ENCODE data around the gene LARP4.

The LARP4 gene

GRCh38 chr12:50483488-50483887, 82.8 kb downstream of the LARP4 start:
- Histone ChIP-seq H3K27ac (ENCODE audit: extremely low read depth, low read depth, low read length) (no peak overlapping the region), H3K36me3 (ENCODE audit: control insufficient read depth in 2 of 2, insufficient read depth in 1 of 2, low read length in 2 of 2) (peaks cover 0 to 2% of the 10 kb centered on the region in 2 experiments; a peak in 1 of 3 replicates), H3K4me3 (ENCODE audit: low read depth, low read length) (no peak overlapping the region), H3K4me1 (ENCODE audit: control insufficient read depth, insufficient read depth, low read length) (no peaks in the 10 kb centered on the region), H3K9me3 (ENCODE audit: control insufficient read depth, insufficient read depth, low read depth, low read length) (no peaks in the 10 kb centered on the region)
- CTCF ChIA-PET = interaction anchor here (1.2 kb wide), 1 partner anchor 21 kb away, joined by 5 read pairs; the partner anchor contains the start of gene DIP2B
- TF ChIP-seq TRIM28 (IDR thresholded peaks at IDR 0.05; ENCODE audit: borderline replicate concordance, low read length) (no peak), REST (tag by site-specific recombination; IDR thresholded peaks at IDR 0.05) (no peak), ZBTB26 (tag by site-specific recombination; optimal IDR thresholded peaks at IDR 0.05) (no peak), ZFP41 (tag by site-specific recombination; IDR thresholded peaks at IDR 0.05; ENCODE audit: borderline replicate concordance) (no peak), ZNF654 (tag by site-specific recombination; IDR thresholded peaks at IDR 0.05; ENCODE audit: low read depth) (no peak), PBX3 (CRISPR knock-in tag; IDR thresholded peaks at IDR 0.05) (no peak), ZNF391 (tag by site-specific recombination; IDR thresholded peaks at IDR 0.05; ENCODE audit: borderline replicate concordance, low read depth) (no peak), TSHZ1 (tag by site-specific recombination; IDR thresholded peaks at IDR 0.05; ENCODE audit: borderline replicate concordance) (no peak), ZNF239 (tag by site-specific recombination; IDR thresholded peaks at IDR 0.05) (no peak), REPIN1 (tag by site-specific recombination; IDR thresholded peaks at IDR 0.05; ENCODE audit: low read depth) (no peak), ZNF558 (tag by site-specific recombination; IDR thresholded peaks at IDR 0.05) (no peak), ZNF639 (tag by site-specific recombination; IDR thresholded peaks at IDR 0.05) (no peak), ZNF221 (tag by site-specific recombination; IDR thresholded peaks at IDR 0.05; ENCODE audit: borderline replicate concordance) (no peak), ZNF37A (tag by site-specific recombination; IDR thresholded peaks at IDR 0.05) (no peak), BCL11B (tag by site-specific recombination; IDR thresholded peaks at IDR 0.05; ENCODE audit: low read depth) (no peak), ZFP37 (tag by site-specific recombination; IDR thresholded peaks at IDR 0.05) (no peak), KLF17 (tag by site-specific recombination; IDR thresholded peaks at IDR 0.05) (no peak), INSM2 (tag by site-specific recombination; IDR thresholded peaks at IDR 0.05) (no peak)
- POLR2A ChIA-PET = interaction anchor here (0.6 kb wide), 1 partner anchor 20 kb away, joined by 3 read pairs; no protein-coding TSS in a partner anchor

Data from HEK293 (cell line).